Measurements from ENCODE around the gene AGMO. TPM values are rescaled to one million over a fixed set of nuclear protein-coding genes. Genes with fewer than 3 reads are reported as not detected.
A peak's percentile ranks its signal among the peaks of the same experiment; 100 is the strongest.

Gene AGMO
- total RNA-seq, 1 donor from 2014 or later: 0.36 TPM

GRCh38 chr7:15323550-15323949 is 238.3 kb downstream of the AGMO start:
- DNase-seq: no peak
- peak overlapping the region; percentile 33 for H3K27ac ChIP-seq (replicated peaks)
- no peak for TF ChIP-seq CTCF (IDR thresholded peaks at IDR 0.05; ENCODE audit: borderline replicate concordance)

GRCh38 chr7:15317215-15317614 is 244.6 kb downstream of the AGMO start:
- no peak for TF ChIP-seq CTCF (IDR thresholded peaks at IDR 0.05; ENCODE audit: borderline replicate concordance)
- DNase-seq: no peak
- Histone ChIP-seq H3K36me3 (no peaks in the 10 kb centered on the region), H3K27me3 (ENCODE audit: low read depth) (no peaks in the 10 kb centered on the region), H3K9me3 (replicated peaks) (peaks cover 5% of the 10 kb centered on the region), H3K27ac (replicated peaks) (no peak overlapping the region), H3K4me3 (no peak overlapping the region), H3K4me1 (no peaks in the 10 kb centered on the region)
- intact Hi-C loops (cut with micrococcal nuclease): no loop called here

More at GRCh38 chr7:15323550-15323949, 238.3 kb downstream of the AGMO start:
- Histone ChIP-seq H3K9me3 (replicated peaks) (no peaks in the 10 kb centered on the region), H3K36me3 (no peaks in the 10 kb centered on the region), H3K4me3 (no peak overlapping the region), H3K27me3 (ENCODE audit: low read depth) (no peaks in the 10 kb centered on the region), H3K4me1 (no peaks in the 10 kb centered on the region)
- intact Hi-C loops (cut with micrococcal nuclease): loop anchor here (10.0 kb wide), 1 partner anchor 391 kb away; no protein-coding TSS in a partner anchor

GRCh38 chr7:15315678-15316077 is 246.1 kb downstream of the AGMO start:
- Histone ChIP-seq H3K36me3 (no peaks in the 10 kb centered on the region), H3K4me1 (no peaks in the 10 kb centered on the region), H3K27ac (replicated peaks) (no peak overlapping the region), H3K27me3 (ENCODE audit: low read depth) (no peaks in the 10 kb centered on the region), H3K9me3 (replicated peaks) (peaks cover 17% of the 10 kb centered on the region), H3K4me3 (no peak overlapping the region)
- DNase-seq: no peak
- no peak for TF ChIP-seq CTCF (IDR thresholded peaks at IDR 0.05; ENCODE audit: borderline replicate concordance)
- intact Hi-C loops (cut with micrococcal nuclease): no loop called here

- H3K27ac ChIP-seq (replicated peaks): no peak overlapping the region
- no peaks in the 10 kb centered on the region for H3K4me1 ChIP-seq
- DNase-seq: no peak
- no peaks in the 10 kb centered on the region for H3K27me3 ChIP-seq (ENCODE audit: low read depth)
- intact Hi-C loops (cut with micrococcal nuclease): no loop called here
- H3K4me3 ChIP-seq: no peak overlapping the region
- peaks cover 17% of the 10 kb centered on the region for H3K9me3 ChIP-seq (replicated peaks)
- TF ChIP-seq CTCF (IDR thresholded peaks at IDR 0.05; ENCODE audit: borderline replicate concordance): no peak
- H3K36me3 ChIP-seq: no peaks in the 10 kb centered on the region
Measured at GRCh38 chr7:15314922-15315321, 246.9 kb downstream of the AGMO start.

GRCh38 chr7:15313361-15313760 is 248.5 kb downstream of the AGMO start:
- H3K27me3 ChIP-seq (ENCODE audit: low read depth): no peaks in the 10 kb centered on the region
- H3K4me1 ChIP-seq: no peaks in the 10 kb centered on the region
- H3K36me3 ChIP-seq: no peaks in the 10 kb centered on the region
- intact Hi-C loops (cut with micrococcal nuclease): no loop called here
- H3K4me3 ChIP-seq: no peak overlapping the region
- no peak for DNase-seq
- H3K27ac ChIP-seq (replicated peaks): no peak overlapping the region
- TF ChIP-seq CTCF (IDR thresholded peaks at IDR 0.05; ENCODE audit: borderline replicate concordance): no peak
- peaks cover 17% of the 10 kb centered on the region for H3K9me3 ChIP-seq (replicated peaks)

- no peak overlapping the region for H3K4me3 ChIP-seq
- no peaks in the 10 kb centered on the region for H3K27me3 ChIP-seq (ENCODE audit: low read depth)
- peaks cover 17% of the 10 kb centered on the region for H3K9me3 ChIP-seq (replicated peaks)
- no peak for DNase-seq
- no peaks in the 10 kb centered on the region for H3K4me1 ChIP-seq
- H3K36me3 ChIP-seq: no peaks in the 10 kb centered on the region
- H3K27ac ChIP-seq (replicated peaks): no peak overlapping the region
- intact Hi-C loops (cut with micrococcal nuclease): no loop called here
- TF ChIP-seq CTCF (IDR thresholded peaks at IDR 0.05; ENCODE audit: borderline replicate concordance): no peak
Measured at GRCh38 chr7:15309872-15310271, 251.9 kb downstream of the AGMO start.

All from left ventricle myocardium inferior (tissue), 1 donor.